D721Med (cell line): Measurements from ENCODE around the gene TSPAN5.

Experiments
- DNase-seq: peaks from one replicate; pipeline ENCODE4 v3.0.0; 2011; ENCODE audit warnings: low spot score; ENCODE audit not compliant: insufficient read length
- FAIRE-seq: peaks from 2 replicates; lab custom pipeline; 2011; peaks lifted over from hg19 to GRCh38; lab: Jason Lieb, UNC
- TF ChIP-seq, protein P1 (sequence below): IDR thresholded peaks from 2 replicates; pipeline ENCODE4 v1.5.1; 2012; ENCODE audit warnings: mild to moderate bottlenecking, control low read depth; ENCODE audit not compliant: insufficient read depth; ENCODE audit errors: missing control alignments

The TSPAN5 gene

DNA sequence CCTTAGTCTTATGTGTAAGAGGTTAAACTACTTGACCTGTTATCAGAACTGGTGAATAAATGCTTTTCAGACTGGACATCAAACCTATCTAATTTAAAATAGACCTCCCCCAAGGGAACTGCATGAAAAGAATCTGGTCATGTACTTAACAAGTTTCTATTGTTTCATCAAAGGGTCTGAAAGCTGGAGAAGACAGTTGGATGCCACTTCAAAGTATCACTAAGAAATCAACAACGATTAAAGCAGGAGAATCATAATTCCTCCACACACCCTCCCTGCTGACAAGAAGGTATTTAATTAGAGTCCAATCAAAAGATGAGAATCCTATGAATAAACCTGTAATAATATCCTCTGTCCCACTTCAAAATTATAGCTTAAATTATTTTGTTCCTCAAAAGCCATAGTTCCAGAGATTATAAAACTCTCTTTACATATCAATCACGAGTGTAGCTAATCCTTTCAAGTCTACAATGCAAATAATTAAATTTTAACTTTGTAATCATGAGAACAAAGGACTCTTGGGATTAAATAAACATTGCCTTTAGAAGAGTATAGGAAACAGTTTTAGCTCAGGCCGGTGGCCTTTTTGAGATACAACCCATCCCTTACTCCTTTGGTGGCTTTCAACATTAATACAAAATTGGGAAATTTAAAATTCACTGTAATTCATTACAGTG lies 35.1 kb downstream of the TSPAN5 start:
- FAIRE-seq (peak; percentile 21), DNase-seq (no peak)
- TF ChIP-seq, protein P1, sequence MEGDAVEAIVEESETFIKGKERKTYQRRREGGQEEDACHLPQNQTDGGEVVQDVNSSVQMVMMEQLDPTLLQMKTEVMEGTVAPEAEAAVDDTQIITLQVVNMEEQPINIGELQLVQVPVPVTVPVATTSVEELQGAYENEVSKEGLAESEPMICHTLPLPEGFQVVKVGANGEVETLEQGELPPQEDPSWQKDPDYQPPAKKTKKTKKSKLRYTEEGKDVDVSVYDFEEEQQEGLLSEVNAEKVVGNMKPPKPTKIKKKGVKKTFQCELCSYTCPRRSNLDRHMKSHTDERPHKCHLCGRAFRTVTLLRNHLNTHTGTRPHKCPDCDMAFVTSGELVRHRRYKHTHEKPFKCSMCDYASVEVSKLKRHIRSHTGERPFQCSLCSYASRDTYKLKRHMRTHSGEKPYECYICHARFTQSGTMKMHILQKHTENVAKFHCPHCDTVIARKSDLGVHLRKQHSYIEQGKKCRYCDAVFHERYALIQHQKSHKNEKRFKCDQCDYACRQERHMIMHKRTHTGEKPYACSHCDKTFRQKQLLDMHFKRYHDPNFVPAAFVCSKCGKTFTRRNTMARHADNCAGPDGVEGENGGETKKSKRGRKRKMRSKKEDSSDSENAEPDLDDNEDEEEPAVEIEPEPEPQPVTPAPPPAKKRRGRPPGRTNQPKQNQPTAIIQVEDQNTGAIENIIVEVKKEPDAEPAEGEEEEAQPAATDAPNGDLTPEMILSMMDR, result no peak

DNA sequence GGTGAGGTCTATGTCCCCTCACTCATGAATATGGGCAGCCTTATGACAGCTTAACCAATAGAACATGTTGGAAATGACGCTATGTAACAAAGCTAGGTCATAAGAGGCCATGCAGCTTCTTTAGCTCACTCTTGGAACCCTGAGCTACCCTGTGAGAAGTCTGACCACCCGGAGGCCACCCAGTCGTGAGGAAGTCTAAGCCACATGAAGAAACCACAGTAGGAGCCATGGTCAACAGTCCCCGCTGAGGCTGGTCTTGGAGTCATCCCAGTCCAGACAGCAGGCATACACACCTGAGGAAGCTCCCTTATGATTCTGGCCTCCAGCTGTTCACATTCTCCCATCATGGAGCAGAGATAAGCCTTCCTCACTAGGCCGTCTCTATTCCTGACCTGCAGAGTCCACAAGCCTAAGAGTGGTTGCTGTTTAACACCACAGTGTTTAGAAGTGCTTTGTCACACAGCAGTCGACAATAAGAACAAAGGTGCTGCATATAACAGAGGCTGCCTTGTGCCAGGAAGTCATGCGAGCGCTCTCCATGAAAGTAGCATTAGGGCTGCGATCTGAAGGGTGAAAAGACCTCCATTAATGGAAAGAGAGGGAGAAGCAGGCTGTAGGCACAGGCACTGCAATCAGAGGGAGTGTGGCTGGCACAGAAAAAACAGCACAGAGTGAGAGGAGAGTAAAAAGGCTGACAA lies 38.2 kb downstream of the TSPAN5 start:
- TF ChIP-seq, protein P1, result no peak
- FAIRE-seq (no peak), DNase-seq (no peak)

DNA sequence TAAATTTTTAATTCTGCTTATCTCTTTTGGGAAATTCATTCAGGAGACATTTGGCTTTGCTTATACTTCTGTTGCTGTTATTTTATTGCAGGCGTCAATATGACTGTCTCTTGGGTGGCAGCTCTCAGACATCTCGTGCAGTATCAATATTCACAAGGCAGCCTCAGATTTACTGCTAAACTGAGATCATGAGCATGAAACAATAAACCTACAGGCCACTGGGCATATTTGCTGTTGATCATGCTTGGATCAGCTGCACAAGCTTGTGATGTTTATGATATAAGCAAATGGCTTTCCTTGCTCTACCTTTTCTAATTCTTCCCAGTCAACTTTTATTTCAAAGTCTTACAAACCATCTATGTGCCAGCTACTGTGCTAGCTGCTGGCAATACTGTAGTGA lies 39.2 kb downstream of the TSPAN5 start:
- TF ChIP-seq, protein P1, result no peak
- FAIRE-seq, result no peak

DNA sequence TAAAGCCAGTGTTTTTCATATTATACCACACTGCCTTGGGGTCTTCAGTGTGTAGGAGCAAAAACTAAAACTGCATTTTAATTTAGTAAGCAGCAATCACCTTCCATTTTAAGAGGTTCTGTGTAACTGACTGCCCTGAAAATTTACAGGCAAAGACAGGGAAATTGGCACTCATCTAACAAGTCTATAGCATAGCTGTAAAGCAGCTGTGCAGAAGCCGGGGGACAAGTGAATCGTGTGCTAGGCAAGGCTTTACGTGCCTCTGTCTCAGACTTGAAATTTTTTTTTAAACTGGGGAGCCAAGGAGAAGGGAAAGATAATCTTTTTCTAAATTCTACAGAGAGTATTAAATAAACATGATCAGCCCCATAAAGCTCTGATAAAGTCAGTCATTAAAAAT lies 39.7 kb downstream of the TSPAN5 start:
- DNase-seq (no peak), FAIRE-seq (no peak)
- TF ChIP-seq, protein P1, result no peak

More for the DNA sequence above, 39.2 kb downstream of the TSPAN5 start:
- no peak for DNase-seq

DNA sequence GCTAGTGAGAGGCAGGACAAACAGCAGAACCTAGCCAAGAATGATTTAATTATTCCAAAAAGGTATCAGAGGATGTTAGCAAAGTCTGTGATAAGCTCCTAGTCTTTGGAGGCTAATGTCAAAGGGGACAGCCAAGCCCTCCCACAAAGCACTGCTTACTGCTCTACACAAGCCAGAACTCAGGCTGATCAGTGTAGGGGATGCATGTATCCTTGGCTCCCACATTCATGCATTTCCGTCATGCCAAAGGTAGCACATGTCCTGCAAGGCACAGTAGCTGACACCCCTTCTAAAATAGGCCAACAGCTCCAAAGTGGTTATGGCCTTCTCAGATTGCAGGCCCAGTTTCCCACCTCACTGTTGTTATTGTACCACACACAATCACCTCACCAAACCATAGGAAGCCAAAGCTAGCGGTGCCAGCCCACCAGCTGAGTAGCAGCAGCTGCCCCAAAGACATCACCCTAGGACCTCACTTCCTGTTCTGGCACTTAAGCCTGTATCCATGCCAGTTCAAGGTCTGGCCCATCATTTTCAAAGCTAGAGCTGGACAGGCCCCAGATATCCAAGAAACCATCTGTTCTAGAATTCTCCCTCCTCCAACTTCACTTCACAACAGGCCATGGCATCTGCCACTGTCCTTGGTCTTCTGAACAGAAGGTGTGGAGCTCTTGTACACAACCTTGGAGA lies 40.9 kb downstream of the TSPAN5 start:
- FAIRE-seq (no peak), DNase-seq (no peak)
- TF ChIP-seq, protein P1, result no peak

DNA sequence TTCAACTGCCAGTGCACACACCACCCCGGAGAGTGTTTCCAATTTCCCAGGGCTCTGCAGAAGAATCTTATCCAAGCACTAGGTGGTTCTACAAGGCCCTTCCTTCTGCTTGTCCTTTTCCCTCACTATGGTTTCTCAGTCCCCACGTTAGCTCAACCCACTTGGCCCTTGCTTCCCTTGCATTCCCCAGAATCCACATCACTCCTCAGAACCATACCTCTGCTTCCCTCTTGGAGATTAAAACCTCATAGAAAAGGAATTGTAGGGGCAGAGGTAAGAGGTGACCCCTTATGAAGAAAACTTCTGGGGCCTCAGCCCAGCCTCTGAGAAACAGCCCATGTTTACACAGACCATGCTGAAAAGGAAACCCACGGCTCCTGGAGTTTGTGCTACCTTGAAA lies 42.4 kb downstream of the TSPAN5 start:
- DNase-seq, result no peak
- no peak for FAIRE-seq
- TF ChIP-seq, protein P1, result no peak
